Urinary bladder (tissue), 4 donors: ENCODE measurements around the gene NXPH3. TPM values are rescaled to one million over a fixed set of nuclear protein-coding genes. Genes with fewer than 3 reads are reported as not detected.
"Not testable (repeated sequence)": the region's sequence is repeated elsewhere in the genome, so short reads cannot be mapped to it uniquely, and the experiment has no call there.

Source experiments
- DNase-seq: peaks from one replicate; pipeline ENCODE4 v3.0.0-alpha.2; 2015; ENCODE audit errors: extremely low spot score
- H3K27ac ChIP-seq: one replicate; pipeline ENCODE4 v1.5.1; 2013; ENCODE audit warnings: low read depth, mild to moderate bottlenecking, moderate library complexity
- H3K36me3 ChIP-seq: one replicate; pipeline ENCODE4 v1.6.1; 2013; ENCODE audit warnings: mild to moderate bottlenecking, moderate library complexity; ENCODE audit not compliant: insufficient read depth
- H3K4me1 ChIP-seq: one replicate; pipeline ENCODE4 v1.6.1; 2013; ENCODE audit warnings: mild to moderate bottlenecking, moderate library complexity; ENCODE audit not compliant: insufficient read depth
- H3K4me3 ChIP-seq: one replicate; pipeline ENCODE4 v1.5.1; 2013; ENCODE audit warnings: low read depth, low read length
- WGBS: extraction: QIAGEN DNeasy Blood & Tissue Kit; methylation state at CpG from one replicate; pipeline ENCODE4 v1.1.7; 2013; 5-methylcytosine and 5-hydroxymethylcytosine counted together
- polyA plus RNA-seq: library from polyadenylated mRNA; stranded (reverse); fragments of 200-250 nt; gene quantifications from one replicate; pipeline ENCODE4 v1.2.3, GENCODE V29; 2013
- total RNA-seq: library from RNA; depleted of rRNA; stranded (reverse); fragments of >200 nt; gene quantifications from one replicate; pipeline ENCODE4 v1.2.3, GENCODE V29; 2014
- donor health status: healthy with polysubstance abuse.
- donor health status: healthy.

The NXPH3 gene
- total and polyA plus RNA-seq, 2 donors = 1.6 to 26.4 TPM

GRCh38 chr17:49549691-49550678, 25.7 kb upstream of the NXPH3 start:
- Histone ChIP-seq H3K36me3 (no peaks in the 10 kb centered on the region), H3K4me3 (no peak overlapping the region), H3K4me1 (no peaks in the 10 kb centered on the region), H3K27ac (no peak overlapping the region)
- no peak for DNase-seq
- 93% methylated on average over 20 of the region's 20 CpGs for WGBS

- H3K4me1 ChIP-seq, H3K4me3 ChIP-seq, DNase-seq, H3K36me3 ChIP-seq, H3K27ac ChIP-seq: not testable (repeated sequence)
- 95% methylated on average over 9 of the region's 9 CpGs for WGBS
Observed at GRCh38 chr17:49550764-49551163, 24.9 kb upstream of the NXPH3 start.

- WGBS = 88% methylated on average over 12 of the region's 12 CpGs
- H3K27ac ChIP-seq = no peak overlapping the region
Observed at GRCh38 chr17:49551221-49552069, 24.2 kb upstream of the NXPH3 start.

GRCh38 chr17:49552070-49552751, 23.5 kb upstream of the NXPH3 start:
- DNase-seq = no peak
- H3K4me3 ChIP-seq = no peak overlapping the region
- no peak overlapping the region for H3K27ac ChIP-seq
- 81% methylated on average over 27 of the region's 27 CpGs for WGBS
- H3K4me1 ChIP-seq = no peaks in the 10 kb centered on the region
- H3K36me3 ChIP-seq = no peaks in the 10 kb centered on the region

More at GRCh38 chr17:49551221-49552069, 24.2 kb upstream of the NXPH3 start:
- DNase-seq = no peak
- no peaks in the 10 kb centered on the region for H3K36me3 ChIP-seq
- no peaks in the 10 kb centered on the region for H3K4me1 ChIP-seq
- no peak overlapping the region for H3K4me3 ChIP-seq

- 81% methylated on average over 8 of the region's 8 CpGs for WGBS
- no peaks in the 10 kb centered on the region for H3K4me1 ChIP-seq
- no peak overlapping the region for H3K4me3 ChIP-seq
- no peak for DNase-seq
- H3K36me3 ChIP-seq = no peaks in the 10 kb centered on the region
- H3K27ac ChIP-seq = no peak overlapping the region
Observed at GRCh38 chr17:49553676-49554335, 21.9 kb upstream of the NXPH3 start.

GRCh38 chr17:49554694-49555494, 20.8 kb upstream of the NXPH3 start:
- WGBS = 72% methylated on average over 14 of the region's 14 CpGs
- no peak for DNase-seq

GRCh38 chr17:49555495-49556222, 20.0 kb upstream of the NXPH3 start:
- H3K36me3 ChIP-seq = no peaks in the 10 kb centered on the region
- H3K27ac ChIP-seq = no peak overlapping the region
- DNase-seq = no peak
- H3K4me1 ChIP-seq = no peaks in the 10 kb centered on the region
- H3K4me3 ChIP-seq = no peak overlapping the region
- 59% methylated on average over 19 of the region's 19 CpGs for WGBS

More at GRCh38 chr17:49554694-49555494, 20.8 kb upstream of the NXPH3 start:
- Histone ChIP-seq H3K4me3 (no peak overlapping the region), H3K36me3 (no peaks in the 10 kb centered on the region), H3K4me1 (no peaks in the 10 kb centered on the region), H3K27ac (no peak overlapping the region)

GRCh38 chr17:49556223-49556943, 19.3 kb upstream of the NXPH3 start:
- whole genome bisulfite sequencing = 16% methylated on average over 30 of the region's 30 CpGs
- Histone ChIP-seq H3K36me3 (no peaks in the 10 kb centered on the region), H3K4me1 (no peaks in the 10 kb centered on the region), H3K27ac (no peak overlapping the region), H3K4me3 (no peak overlapping the region)
- DNase-seq = no peak

- no peak for DNase-seq
- H3K4me3 ChIP-seq = no peak overlapping the region
- H3K36me3 ChIP-seq = no peaks in the 10 kb centered on the region
- no peak overlapping the region for H3K27ac ChIP-seq
- no peaks in the 10 kb centered on the region for H3K4me1 ChIP-seq
- WGBS = 20% methylated on average over 9 of the region's 9 CpGs
Observed at GRCh38 chr17:49557312-49558024, 18.2 kb upstream of the NXPH3 start.

- Histone ChIP-seq H3K36me3 (no peaks in the 10 kb centered on the region), H3K4me1 (no peaks in the 10 kb centered on the region), H3K4me3 (no peak overlapping the region), H3K27ac (no peak overlapping the region)
- 74% methylated on average over 4 of the region's 4 CpGs for WGBS
- DNase-seq = no peak
Observed at GRCh38 chr17:49564638-49565037, 11.0 kb upstream of the NXPH3 start.

- no peak overlapping the region for H3K4me3 ChIP-seq
- 21% methylated on average over 14 of the region's 14 CpGs for WGBS
- H3K4me1 ChIP-seq = no peaks in the 10 kb centered on the region
- H3K36me3 ChIP-seq = no peaks in the 10 kb centered on the region
- no peak for DNase-seq
- no peak overlapping the region for H3K27ac ChIP-seq
Observed at GRCh38 chr17:49565948-49566491, 9.7 kb upstream of the NXPH3 start.
